Psoas muscle (tissue), 8 donors: ENCODE data around the gene CDKN1C. TPM values are rescaled to one million over a fixed set of nuclear protein-coding genes. Genes with fewer than 3 reads are reported as not detected.
A peak's percentile ranks its signal among the peaks of the same experiment; 100 is the strongest.

Experiments used
- ATAC-seq, 4 donors: fragments of 200-7000 bp; cut with Tn5 transposase; one replicate each; pipeline ENCODE4 v1.9.1; 2020; ENCODE audit warnings: moderate library complexity in 3 of 4, mild to moderate bottlenecking in 2 of 4
- DNase-seq, 2 donors: peaks; one replicate each; pipeline ENCODE4 v3.0.0-alpha.2; 2020
- H3K27ac ChIP-seq: fragments of 200-600 bp; one replicate; pipeline ENCODE4 v1.8.0; 2022
- H3K27me3 ChIP-seq, 3 donors: fragments of 200-600 bp in 1 of 3; one replicate each; pipeline versions ENCODE4 v1.6.1 to v1.8.0; 2013 to 2022; ENCODE audit warnings: low read length in 2 of 3, mild to moderate bottlenecking in 2 of 3, moderate library complexity in 1 of 3; ENCODE audit not compliant: insufficient read depth in 3 of 3
- H3K36me3 ChIP-seq, 2 donors: fragments of 200-600 bp in 1 of 2; one replicate each; pipeline versions ENCODE4 v1.6.1 to v1.8.0; 2013 to 2022; ENCODE audit warnings: low read depth in 1 of 2, mild to moderate bottlenecking in 1 of 2, moderate library complexity in 1 of 2; ENCODE audit not compliant: insufficient read depth in 1 of 2
- H3K4me1 ChIP-seq: fragments of 200-600 bp; one replicate; pipeline ENCODE4 v1.8.0; 2022
- H3K4me3 ChIP-seq: fragments of 200-600 bp; one replicate; pipeline ENCODE4 v1.8.0; 2022; ENCODE audit warnings: mild to moderate bottlenecking
- H3K9me3 ChIP-seq: fragments of 200-600 bp; one replicate; pipeline ENCODE4 v1.8.0; 2022
- CTCF ChIP-seq: fragments of 200-600 bp; IDR thresholded peaks from one replicate; pipeline ENCODE4 v1.8.0; 2022; ENCODE audit warnings: antibody characterized with exemption
- WGBS, 3 donors: extraction: QIAGEN DNeasy Blood & Tissue Kit; methylation state at CpG; one replicate each; pipeline versions ENCODE4 v1.1.6 to v1.1.7; 2013; 5-methylcytosine and 5-hydroxymethylcytosine counted together
- intact Hi-C, 2 donors: fragments of 100-400 bp; cut with DNase I; formaldehyde crosslinking; loops; one replicate each; pipeline versions ENCODE4 v1.11.0 to v1.14.2; 2022
- polyA plus RNA-seq, 3 donors: library from polyadenylated mRNA; stranded (reverse); fragments of 200-250 nt; gene quantifications; one replicate each; pipeline ENCODE4 v1.2.3, GENCODE V29; 2013
- total RNA-seq, 4 donors: library from RNA; stranded (reverse); fragmentation: NEBNext Ultra II Directional in 2 of 4; extraction: Animal tissue kit (Norgen Biotek cat#: 25700) in 2 of 4; gene quantifications; one replicate each; pipeline versions ENCODE4 v1.2.1 to v1.2.4, GENCODE V29; 2021 to 2023
- donor health status: healthy with polysubstance abuse.
- donor health status: DM: no; HTN: no; CAD: no; lungs with moderate emphysema.
- donor health status: Bipolar disorder and iron deficiency.
- donor health status: healthy.
- donor health status: DM: yes; HTN: yes; CAD: no.
- donor health status: DM: no; HTN: no; CAD: no.
- donor health status: DM: no; HTN: no; CAD: no.
- donor health status: DM: yes; HTN: yes; CAD: no.

The CDKN1C gene
- total and polyA plus RNA-seq, 7 donors: 14.3 to 49.4 (median 29.9) TPM

GRCh38 chr11:2837651-2838050, 47.9 kb downstream of the CDKN1C start:
- 75 to 80% (median 80%) methylated on average over 12 of the region's 12 CpGs for WGBS, 3 donors
- H3K4me3 ChIP-seq: no peak overlapping the region
- intact Hi-C loops: no loop called here
- TF ChIP-seq CTCF: no peak
- ATAC-seq: peak in 1 of 4 donors; percentile 4
- H3K9me3 ChIP-seq: no peaks in the 10 kb centered on the region
- H3K4me1 ChIP-seq: no peaks in the 10 kb centered on the region
- no peak overlapping the region for H3K27ac ChIP-seq
- H3K36me3 ChIP-seq: no peaks in the 10 kb centered on the region
- no peaks in the 10 kb centered on the region for H3K27me3 ChIP-seq
- no peak for DNase-seq

GRCh38 chr11:2837096-2837601, 48.4 kb downstream of the CDKN1C start:
- Histone ChIP-seq H3K27ac (peak overlapping the region; percentile 23), H3K9me3 (no peaks in the 10 kb centered on the region), H3K4me1 (no peaks in the 10 kb centered on the region), H3K36me3 (no peaks in the 10 kb centered on the region), H3K4me3 (peak overlapping the region; percentile 25), H3K27me3 (no peaks in the 10 kb centered on the region)
- peak; percentile 66 to 88 (median 78) for ATAC-seq
- peak; percentile 32 for TF ChIP-seq CTCF
- peak; percentile 82 to 87 for DNase-seq
- WGBS, 3 donors: 26 to 42% (median 33%) methylated on average over 20 of the region's 20 CpGs
- intact Hi-C loops: no loop called here

- TF ChIP-seq CTCF: no peak
- no peaks in the 10 kb centered on the region for H3K36me3 ChIP-seq
- intact Hi-C loops: no loop called here
- DNase-seq: peak in 1 of 2 donors; percentile 36
- H3K27me3 ChIP-seq: no peaks in the 10 kb centered on the region
- peak overlapping the region; percentile 23 for H3K27ac ChIP-seq
- 66 to 76% (median 74%) methylated on average over 23 of the region's 23 CpGs for WGBS, 3 donors
- H3K9me3 ChIP-seq: no peaks in the 10 kb centered on the region
- no peak for ATAC-seq
- no peaks in the 10 kb centered on the region for H3K4me1 ChIP-seq
- H3K4me3 ChIP-seq: no peak overlapping the region
Measured at GRCh38 chr11:2836315-2837095, 49.1 kb downstream of the CDKN1C start.

GRCh38 chr11:2835751-2836150, 49.8 kb downstream of the CDKN1C start:
- Histone ChIP-seq H3K4me1 (no peaks in the 10 kb centered on the region), H3K9me3 (no peaks in the 10 kb centered on the region), H3K27me3 (no peaks in the 10 kb centered on the region), H3K36me3 (no peaks in the 10 kb centered on the region), H3K27ac (no peak overlapping the region), H3K4me3 (no peak overlapping the region)
- WGBS, 3 donors: 90 to 96% (median 93%) methylated on average over 17 of the region's 17 CpGs
- ATAC-seq: no peak
- peak in 1 of 2 donors; percentile 46 for DNase-seq
- intact Hi-C loops: no loop called here
- TF ChIP-seq CTCF: no peak
